Nephron (organoid): Measurements from ENCODE around the gene UNC5B.
A peak's percentile ranks its signal among the peaks of the same experiment; 100 is the strongest.

Experiments
- H3K27ac Mint-ChIP-seq, 3 experiments: 2 replicates each; pipeline ENCODE4 v1.8.0; 2020; ENCODE audit warnings: mixed read lengths in 3 of 3, mild to moderate bottlenecking in 2 of 3, moderate library complexity in 1 of 3
- H3K27me3 Mint-ChIP-seq: 2 replicates; pipeline ENCODE4 v1.8.0; 2021; ENCODE audit warnings: low read depth, mild to moderate bottlenecking, moderate library complexity, mixed read lengths
- H3K36me3 Mint-ChIP-seq: 2 replicates; pipeline ENCODE4 v1.8.0; 2020; ENCODE audit warnings: low read depth, mixed read lengths
- H3K4me1 Mint-ChIP-seq: 2 replicates; pipeline ENCODE4 v1.8.0; 2020; ENCODE audit warnings: mixed read lengths
- H3K4me3 Mint-ChIP-seq, 3 experiments: 2 replicates each; pipeline ENCODE4 v1.8.0; 2020; ENCODE audit warnings: mild to moderate bottlenecking in 3 of 3, mixed read lengths in 3 of 3, moderate library complexity in 2 of 3
- H3K9me3 Mint-ChIP-seq: 2 replicates; pipeline ENCODE4 v1.8.0; 2020; ENCODE audit warnings: mixed read lengths
- CTCF ChIP-seq, 3 experiments: fragments of 200-600 bp; sonication (generic); IDR thresholded peaks; one replicate each; pipeline ENCODE4 v1.5.0; 2021; ENCODE audit warnings: antibody characterized with exemption in 3 of 3; ENCODE audit not compliant: unreplicated experiment in 3 of 3

UNC5B gene

GRCh38 chr10:71304914-71305313 is 92.5 kb downstream of the UNC5B start:
- H3K27me3 Mint-ChIP-seq = no peaks in the 10 kb centered on the region
- no peak overlapping the region for H3K27ac Mint-ChIP-seq
- H3K4me3 Mint-ChIP-seq = no peak overlapping the region
- H3K4me1 Mint-ChIP-seq = peaks cover 20% of the 10 kb centered on the region
- H3K36me3 Mint-ChIP-seq = peaks cover 13% of the 10 kb centered on the region
- no peak for TF ChIP-seq CTCF (IDR thresholded peaks at IDR 0.05; ENCODE audit: unreplicated experiment in 3 of 3)
- no peaks in the 10 kb centered on the region for H3K9me3 Mint-ChIP-seq

GRCh38 chr10:71306979-71307378 is 94.6 kb downstream of the UNC5B start:
- Mint-ChIP-seq H3K27ac (peak overlapping the region; percentile 78 to 95 (median 80)), H3K4me3 (no peak overlapping the region), H3K4me1 (peaks cover 27% of the 10 kb centered on the region), H3K27me3 (no peaks in the 10 kb centered on the region), H3K36me3 (peaks cover 8% of the 10 kb centered on the region), H3K9me3 (no peaks in the 10 kb centered on the region)
- TF ChIP-seq CTCF (IDR thresholded peaks at IDR 0.05; ENCODE audit: unreplicated experiment in 3 of 3) = no peak

- H3K27ac Mint-ChIP-seq = peak overlapping the region; percentile 78 to 95 (median 80)
- no peak for TF ChIP-seq CTCF (IDR thresholded peaks at IDR 0.05; ENCODE audit: unreplicated experiment in 3 of 3)
- no peaks in the 10 kb centered on the region for H3K27me3 Mint-ChIP-seq
- H3K9me3 Mint-ChIP-seq = no peaks in the 10 kb centered on the region
- H3K4me1 Mint-ChIP-seq = peaks cover 29% of the 10 kb centered on the region
- H3K4me3 Mint-ChIP-seq = no peak overlapping the region
- H3K36me3 Mint-ChIP-seq = peaks cover 5% of the 10 kb centered on the region
Measured at GRCh38 chr10:71307469-71308085, 95.2 kb downstream of the UNC5B start.

GRCh38 chr10:71308244-71308643 is 95.9 kb downstream of the UNC5B start:
- Mint-ChIP-seq H3K27ac (peak overlapping the region; percentile 78 to 95 (median 80)), H3K4me1 (peaks cover 35% of the 10 kb centered on the region), H3K27me3 (no peaks in the 10 kb centered on the region), H3K9me3 (no peaks in the 10 kb centered on the region), H3K4me3 (no peak overlapping the region), H3K36me3 (peaks cover 1% of the 10 kb centered on the region)
- no peak for TF ChIP-seq CTCF (IDR thresholded peaks at IDR 0.05; ENCODE audit: unreplicated experiment in 3 of 3)

- H3K36me3 Mint-ChIP-seq = no peaks in the 10 kb centered on the region
- H3K9me3 Mint-ChIP-seq = no peaks in the 10 kb centered on the region
- H3K27me3 Mint-ChIP-seq = no peaks in the 10 kb centered on the region
- H3K4me3 Mint-ChIP-seq = no peak overlapping the region
- H3K27ac Mint-ChIP-seq = peak overlapping the region; percentile 4 to 60 (median 29)
- no peak for TF ChIP-seq CTCF (IDR thresholded peaks at IDR 0.05; ENCODE audit: unreplicated experiment in 3 of 3)
- peaks cover 42% of the 10 kb centered on the region for H3K4me1 Mint-ChIP-seq
Measured at GRCh38 chr10:71308985-71309384, 96.6 kb downstream of the UNC5B start.

GRCh38 chr10:71309919-71310318 is 97.5 kb downstream of the UNC5B start:
- Mint-ChIP-seq H3K36me3 (no peaks in the 10 kb centered on the region), H3K4me3 (no peak overlapping the region), H3K9me3 (no peaks in the 10 kb centered on the region), H3K27me3 (no peaks in the 10 kb centered on the region), H3K27ac (no peak overlapping the region), H3K4me1 (peaks cover 42% of the 10 kb centered on the region)
- TF ChIP-seq CTCF (IDR thresholded peaks at IDR 0.05; ENCODE audit: unreplicated experiment in 3 of 3) = no peak
